ENCODE data around the gene MYORG.
A peak's percentile ranks its signal among the peaks of the same experiment; 100 is the strongest.

DNA sequence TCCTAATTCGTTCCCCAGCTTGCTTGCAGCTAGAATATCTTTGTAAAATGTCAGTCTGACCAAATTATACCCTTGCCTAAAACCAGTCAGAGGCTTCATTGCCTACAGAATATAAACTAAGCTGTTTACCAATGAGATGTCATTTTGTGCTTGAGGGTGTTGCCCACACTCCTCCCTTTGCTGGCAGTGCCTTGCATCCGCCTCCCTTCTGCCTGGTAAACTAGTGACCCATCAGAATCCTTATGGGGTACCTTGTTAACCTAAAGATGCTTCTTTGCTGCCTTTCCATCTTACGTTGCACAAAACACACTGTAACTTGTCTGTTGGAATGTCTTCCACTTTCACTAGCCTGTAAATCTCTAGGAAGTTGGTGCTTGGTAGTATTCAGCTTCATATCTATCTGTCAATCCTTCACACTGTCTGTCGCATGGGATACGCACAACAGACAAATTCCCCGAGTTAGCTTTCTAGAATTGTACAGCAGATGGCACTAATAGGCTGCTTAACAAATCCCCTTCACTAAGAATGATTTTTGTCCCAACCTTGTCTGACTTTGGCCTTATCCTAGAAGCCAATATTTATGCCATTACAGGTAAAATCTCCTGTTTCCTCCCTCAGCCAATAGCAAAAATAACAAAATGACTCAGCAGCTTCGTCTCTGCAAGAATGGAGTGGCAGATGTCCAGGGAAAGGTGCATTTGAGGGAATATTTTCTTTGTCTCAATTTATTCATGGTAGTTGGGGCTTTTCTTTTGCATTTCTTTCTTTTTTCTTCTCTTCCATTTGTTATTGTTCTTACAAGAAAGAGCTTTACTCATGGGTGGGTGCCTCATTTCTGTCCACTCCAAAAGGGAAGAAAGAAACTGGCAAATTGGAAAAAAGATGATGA is 44.4 kb downstream of the MYORG start:
- TF ChIP-seq, protein P1, sequence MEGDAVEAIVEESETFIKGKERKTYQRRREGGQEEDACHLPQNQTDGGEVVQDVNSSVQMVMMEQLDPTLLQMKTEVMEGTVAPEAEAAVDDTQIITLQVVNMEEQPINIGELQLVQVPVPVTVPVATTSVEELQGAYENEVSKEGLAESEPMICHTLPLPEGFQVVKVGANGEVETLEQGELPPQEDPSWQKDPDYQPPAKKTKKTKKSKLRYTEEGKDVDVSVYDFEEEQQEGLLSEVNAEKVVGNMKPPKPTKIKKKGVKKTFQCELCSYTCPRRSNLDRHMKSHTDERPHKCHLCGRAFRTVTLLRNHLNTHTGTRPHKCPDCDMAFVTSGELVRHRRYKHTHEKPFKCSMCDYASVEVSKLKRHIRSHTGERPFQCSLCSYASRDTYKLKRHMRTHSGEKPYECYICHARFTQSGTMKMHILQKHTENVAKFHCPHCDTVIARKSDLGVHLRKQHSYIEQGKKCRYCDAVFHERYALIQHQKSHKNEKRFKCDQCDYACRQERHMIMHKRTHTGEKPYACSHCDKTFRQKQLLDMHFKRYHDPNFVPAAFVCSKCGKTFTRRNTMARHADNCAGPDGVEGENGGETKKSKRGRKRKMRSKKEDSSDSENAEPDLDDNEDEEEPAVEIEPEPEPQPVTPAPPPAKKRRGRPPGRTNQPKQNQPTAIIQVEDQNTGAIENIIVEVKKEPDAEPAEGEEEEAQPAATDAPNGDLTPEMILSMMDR (conservative IDR thresholded peaks at IDR 0.05), result peak; percentile 55
- TF ChIP-seq ZFX (IDR thresholded peaks at IDR 0.05), result no peak
